Mammary epithelial cell (primary cell): Measurements from ENCODE around the gene STAT1.

Source experiments
- EZH2 ChIP-seq: IDR thresholded peaks from 2 replicates; pipeline ENCODE4 v1.6.1; 2012; ENCODE audit warnings: low read length, inconsistent platforms, borderline replicate concordance
- TF ChIP-seq, protein P1 (sequence below), 2 donors: IDR thresholded peaks in 1 of 2; conservative IDR thresholded peaks in 1 of 2; 2 replicates each; pipeline ENCODE4 v1.5.1; 2011 to 2012; ENCODE audit warnings: inconsistent platforms in 2 of 2, low read length in 2 of 2, mild to moderate bottlenecking in 2 of 2, control low read depth in 1 of 2, low read depth in 1 of 2; ENCODE audit not compliant: insufficient read depth in 1 of 2; ENCODE audit errors: extremely low read depth in 1 of 2

DNA sequence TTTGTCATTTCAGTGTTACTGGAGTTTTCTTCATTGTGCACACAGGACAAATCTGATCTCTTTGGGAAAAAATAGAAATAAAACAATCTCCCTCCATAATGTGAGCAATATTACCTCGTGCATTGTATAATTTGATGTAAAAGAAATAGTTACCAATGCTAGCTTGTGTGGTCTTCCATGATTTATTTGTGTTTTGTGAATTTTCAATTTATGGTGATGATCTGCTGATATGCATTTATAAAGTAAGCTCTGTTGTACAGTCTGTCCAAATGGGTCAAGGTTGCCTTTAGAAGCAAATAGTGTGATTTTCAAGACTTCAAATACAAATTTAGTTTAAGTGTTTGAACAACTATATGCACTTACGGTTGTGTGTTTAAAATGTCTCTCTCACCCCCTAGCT, 50.9 kb downstream of the STAT1 start:
- TF ChIP-seq, protein P1, sequence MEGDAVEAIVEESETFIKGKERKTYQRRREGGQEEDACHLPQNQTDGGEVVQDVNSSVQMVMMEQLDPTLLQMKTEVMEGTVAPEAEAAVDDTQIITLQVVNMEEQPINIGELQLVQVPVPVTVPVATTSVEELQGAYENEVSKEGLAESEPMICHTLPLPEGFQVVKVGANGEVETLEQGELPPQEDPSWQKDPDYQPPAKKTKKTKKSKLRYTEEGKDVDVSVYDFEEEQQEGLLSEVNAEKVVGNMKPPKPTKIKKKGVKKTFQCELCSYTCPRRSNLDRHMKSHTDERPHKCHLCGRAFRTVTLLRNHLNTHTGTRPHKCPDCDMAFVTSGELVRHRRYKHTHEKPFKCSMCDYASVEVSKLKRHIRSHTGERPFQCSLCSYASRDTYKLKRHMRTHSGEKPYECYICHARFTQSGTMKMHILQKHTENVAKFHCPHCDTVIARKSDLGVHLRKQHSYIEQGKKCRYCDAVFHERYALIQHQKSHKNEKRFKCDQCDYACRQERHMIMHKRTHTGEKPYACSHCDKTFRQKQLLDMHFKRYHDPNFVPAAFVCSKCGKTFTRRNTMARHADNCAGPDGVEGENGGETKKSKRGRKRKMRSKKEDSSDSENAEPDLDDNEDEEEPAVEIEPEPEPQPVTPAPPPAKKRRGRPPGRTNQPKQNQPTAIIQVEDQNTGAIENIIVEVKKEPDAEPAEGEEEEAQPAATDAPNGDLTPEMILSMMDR (conservative IDR thresholded peaks at IDR 0.05 in 1 of 2, IDR thresholded peaks at IDR 0.05 in 1 of 2; ENCODE audit: extremely low read depth in 1 of 2, insufficient read depth in 1 of 2, low read depth in 1 of 2, low read length in 2 of 2): no peak
- TF ChIP-seq EZH2: no peak
